Stimulated activated CD8-positive, alpha-beta memory T cell treated with anti-CD3 and anti-CD28 coated beads, Interleukin-7, amount 100 ng/mL, for 4 hours (primary cell): ENCODE results near the gene CRKL.
A peak's percentile ranks its signal among the peaks of the same experiment; 100 is the strongest.

Source experiments
- DNase-seq, 2 donors: peaks; one replicate each; pipeline ENCODE4 v3.0.0-alpha.2; 2020; ENCODE audit warnings: low read depth in 2 of 2

Gene CRKL

DNA sequence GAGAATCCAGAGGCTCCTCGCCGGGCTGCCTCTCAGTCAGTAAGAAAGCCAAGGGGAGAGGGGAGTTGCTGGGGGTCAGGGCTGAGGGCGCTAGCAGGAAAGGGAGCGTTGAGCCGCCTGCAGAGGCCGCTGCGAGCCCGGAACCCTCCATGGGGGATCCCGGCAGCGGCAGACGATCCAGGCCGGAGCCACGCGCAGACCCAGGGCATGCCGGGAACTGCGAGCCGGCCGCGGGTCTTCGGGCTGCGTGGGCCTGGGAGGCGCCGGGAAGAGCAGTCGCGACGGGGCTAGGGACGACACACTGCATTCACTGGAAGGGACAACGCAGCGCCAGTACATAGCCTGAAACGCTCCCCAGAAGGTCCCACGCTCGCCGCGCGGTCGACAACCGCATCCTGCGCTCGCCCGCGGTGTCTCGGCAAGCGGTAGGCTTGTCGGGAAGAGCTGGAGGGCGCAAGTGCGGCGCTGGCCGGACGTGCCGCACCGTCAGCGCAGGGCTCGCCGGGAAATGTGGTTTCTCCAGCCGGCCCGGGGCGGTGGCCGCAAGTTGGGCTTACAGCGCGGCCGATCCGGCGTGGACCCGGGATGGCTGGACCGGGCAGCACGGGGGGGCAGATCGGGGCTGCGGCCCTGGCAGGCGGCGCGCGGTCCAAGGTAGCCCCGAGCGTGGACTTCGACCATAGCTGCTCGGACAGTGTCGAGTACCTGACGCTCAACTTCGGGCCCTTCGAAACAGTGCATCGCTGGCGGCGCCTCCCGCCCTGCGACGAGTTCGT, 64.8 kb downstream of the CRKL start, which contains the start of gene LZTR1:
Gene LZTR1, plus strand, starts transcription at position 511 of the 776 bp plus-strand sequence. Its CDS starts 75 bp downstream, at position 586.
- peak; percentile 30 to 69 for DNase-seq

DNA sequence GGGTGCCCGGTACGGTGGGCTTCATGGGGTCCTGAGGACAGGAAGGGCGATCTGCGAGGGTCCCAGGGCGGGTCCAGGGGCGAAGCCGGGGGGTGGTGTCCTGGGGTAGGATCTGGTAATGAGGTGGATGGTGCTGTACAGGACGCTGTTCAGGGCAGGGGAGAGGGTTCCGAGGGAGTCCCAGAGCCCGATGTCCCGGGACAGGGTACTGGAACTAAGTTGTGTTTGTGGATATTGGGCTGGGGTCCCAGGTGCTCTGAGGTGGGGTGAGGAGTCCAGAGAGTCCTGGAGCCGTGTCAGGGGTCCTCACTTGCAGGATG, 65.3 kb downstream of the CRKL start:
- DNase-seq: no peak

DNA sequence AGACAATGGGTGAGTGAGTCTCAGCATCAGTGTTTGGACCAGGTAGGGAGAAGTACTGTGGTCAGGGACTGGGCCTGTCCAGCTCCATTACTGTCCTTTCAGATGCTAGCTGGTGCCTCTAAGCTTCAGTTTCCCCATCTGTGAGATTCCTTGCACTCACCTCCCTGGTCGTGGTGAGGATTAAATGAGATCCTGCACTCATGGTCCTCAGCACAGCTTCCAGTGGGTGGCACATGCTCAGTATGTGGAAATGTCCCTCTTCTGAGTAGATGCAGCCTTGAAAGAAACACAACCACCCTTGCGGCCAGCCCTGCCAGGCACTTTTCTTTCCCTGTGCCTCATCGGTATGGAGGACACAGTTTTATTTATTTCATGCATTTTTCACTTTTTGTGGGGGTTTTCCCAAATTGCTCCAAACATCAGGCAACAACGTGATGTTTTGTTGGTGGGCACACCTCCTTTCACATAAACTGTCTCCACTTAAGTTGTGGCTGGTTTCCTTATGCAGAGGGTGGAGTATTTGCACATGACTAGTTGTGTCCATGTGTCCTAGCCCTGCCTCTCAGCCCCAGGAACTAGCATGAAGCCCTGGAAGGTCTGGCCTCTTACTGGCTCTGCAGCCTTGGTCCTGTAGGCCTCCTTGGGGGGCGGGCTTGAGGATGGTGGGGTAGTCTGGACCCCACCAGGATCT, 66.0 kb downstream of the CRKL start:
- DNase-seq: no peak

DNA sequence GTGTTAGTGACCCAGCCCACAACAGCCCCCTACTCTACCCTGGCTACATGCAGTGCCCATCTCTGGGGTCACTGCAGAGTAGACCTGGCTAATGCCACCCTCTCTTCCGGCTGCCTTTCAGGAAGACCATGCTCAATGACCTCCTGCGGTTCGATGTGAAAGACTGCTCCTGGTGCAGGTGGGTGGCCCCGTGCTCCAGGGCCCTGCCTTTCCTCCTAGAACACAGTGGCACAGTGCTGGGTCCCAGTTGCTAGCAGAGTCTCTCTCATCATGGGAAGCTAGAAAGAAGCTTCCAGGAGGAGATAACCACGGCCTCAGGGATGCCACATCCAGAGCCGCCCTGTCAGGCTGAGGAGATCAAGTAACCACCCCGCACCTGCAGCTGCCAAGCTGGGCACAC, 68.5 kb downstream of the CRKL start:
- DNase-seq: no peak

DNA sequence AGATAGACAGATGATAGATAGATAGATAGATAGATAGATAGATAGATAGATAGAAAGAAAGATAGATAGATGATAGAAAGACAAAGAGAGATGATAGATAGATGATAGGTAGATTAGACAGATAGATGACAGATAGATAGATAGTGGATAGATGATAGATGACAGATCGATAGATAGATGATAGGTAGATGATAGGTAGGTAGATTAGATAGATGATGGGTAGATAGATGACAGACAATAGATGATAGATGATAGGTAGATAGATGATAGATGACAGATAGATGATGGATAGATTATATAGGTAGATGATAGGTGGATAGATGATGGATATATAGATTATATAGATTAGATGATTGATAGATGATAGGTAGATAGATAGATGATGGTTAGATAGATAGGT, 69.2 kb downstream of the CRKL start:
- no peak for DNase-seq

DNA sequence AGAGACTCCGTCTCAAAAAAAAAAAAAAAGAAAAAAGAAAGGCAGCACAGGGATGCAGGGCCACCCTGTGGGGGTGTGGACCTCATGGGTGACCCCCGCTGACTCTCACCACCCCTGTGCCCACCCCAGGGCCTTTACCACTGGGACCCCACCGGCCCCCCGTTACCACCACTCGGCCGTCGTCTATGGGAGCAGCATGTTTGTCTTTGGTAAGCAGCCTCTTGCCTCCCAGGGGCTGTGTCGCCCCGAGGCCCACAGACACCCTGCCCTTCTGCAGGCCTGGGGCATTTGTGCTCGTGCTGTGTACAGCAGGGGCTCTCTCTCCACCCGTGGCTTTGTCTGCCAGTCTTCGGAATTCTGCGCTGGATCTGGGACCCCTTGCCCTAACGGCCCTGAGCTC, 70.2 kb downstream of the CRKL start:
- DNase-seq: no peak

DNA sequence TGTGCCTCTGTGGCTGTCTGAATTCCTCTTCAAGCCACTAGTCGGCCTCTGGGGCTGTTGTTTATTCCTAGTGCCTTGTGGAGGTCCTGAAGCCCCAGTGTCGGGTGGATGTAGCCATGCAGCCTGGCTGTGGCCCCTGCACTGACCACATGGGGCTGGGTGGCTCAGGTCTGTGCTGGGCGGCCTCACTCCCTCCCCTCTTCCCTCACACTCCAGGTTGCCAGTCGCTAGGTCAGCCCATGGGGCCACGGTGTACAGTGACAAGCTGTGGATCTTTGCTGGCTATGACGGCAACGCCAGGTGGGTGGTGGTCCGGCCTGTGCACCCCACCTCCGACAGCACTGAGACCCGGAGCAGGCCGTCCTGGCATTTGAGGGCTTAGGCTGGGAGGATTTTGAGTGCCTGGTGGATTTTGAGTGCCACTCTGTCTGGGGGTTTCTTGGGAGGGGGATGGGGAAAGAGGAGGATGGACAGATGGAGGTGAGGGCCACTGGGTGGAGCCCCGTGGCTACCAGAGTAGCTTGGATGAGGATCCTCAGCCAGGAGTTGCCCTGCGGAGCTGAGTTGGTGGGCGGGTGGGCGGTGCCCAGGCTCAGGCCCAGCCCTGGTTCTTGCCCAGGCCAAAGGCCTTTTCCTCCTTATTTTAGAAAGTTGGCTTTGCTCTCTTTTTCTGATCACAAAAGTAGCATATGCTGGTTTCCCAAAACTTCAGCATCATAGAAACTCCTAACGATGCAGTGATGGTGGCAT, 71.5 kb downstream of the CRKL start:
- DNase-seq: no peak

DNA sequence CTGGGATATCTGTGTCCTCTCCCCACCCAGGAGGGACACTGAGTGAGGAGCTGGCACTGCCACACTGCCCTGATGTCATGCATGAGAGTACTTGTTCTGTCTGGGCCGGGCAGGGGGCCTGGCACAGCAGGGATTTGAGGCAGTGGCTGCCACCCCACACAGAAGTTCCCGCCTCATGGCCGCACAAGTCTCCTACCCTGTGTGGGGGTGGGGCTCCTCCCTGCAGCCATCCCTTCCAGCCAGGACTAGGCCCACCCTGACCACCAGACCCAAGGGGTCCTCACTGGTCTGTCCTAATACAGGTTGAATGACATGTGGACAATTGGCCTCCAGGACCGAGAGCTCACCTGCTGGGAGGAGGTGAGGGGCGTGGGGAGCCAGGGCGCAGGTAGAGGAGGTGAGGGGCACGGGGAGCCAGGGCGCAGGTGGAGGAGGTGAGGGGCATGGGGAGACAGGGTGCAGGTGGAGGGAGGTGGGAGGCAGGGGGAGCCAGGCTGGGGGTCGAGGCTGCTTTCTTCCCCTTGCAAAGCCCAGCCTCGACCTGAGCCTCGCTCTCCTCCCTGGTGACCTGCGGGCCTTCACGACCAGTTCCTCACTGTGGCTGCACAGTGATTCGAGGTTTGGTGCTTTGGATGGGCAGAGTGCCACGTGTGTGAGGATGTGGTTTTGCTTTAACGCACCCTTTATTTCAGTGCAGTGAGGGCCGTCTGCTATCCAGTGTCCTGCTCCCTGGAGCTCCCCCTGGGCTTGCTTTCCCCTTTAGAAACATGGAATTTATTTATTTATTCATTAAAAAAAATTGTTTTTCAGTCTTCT, 72.3 kb downstream of the CRKL start:
- no peak for DNase-seq

DNA sequence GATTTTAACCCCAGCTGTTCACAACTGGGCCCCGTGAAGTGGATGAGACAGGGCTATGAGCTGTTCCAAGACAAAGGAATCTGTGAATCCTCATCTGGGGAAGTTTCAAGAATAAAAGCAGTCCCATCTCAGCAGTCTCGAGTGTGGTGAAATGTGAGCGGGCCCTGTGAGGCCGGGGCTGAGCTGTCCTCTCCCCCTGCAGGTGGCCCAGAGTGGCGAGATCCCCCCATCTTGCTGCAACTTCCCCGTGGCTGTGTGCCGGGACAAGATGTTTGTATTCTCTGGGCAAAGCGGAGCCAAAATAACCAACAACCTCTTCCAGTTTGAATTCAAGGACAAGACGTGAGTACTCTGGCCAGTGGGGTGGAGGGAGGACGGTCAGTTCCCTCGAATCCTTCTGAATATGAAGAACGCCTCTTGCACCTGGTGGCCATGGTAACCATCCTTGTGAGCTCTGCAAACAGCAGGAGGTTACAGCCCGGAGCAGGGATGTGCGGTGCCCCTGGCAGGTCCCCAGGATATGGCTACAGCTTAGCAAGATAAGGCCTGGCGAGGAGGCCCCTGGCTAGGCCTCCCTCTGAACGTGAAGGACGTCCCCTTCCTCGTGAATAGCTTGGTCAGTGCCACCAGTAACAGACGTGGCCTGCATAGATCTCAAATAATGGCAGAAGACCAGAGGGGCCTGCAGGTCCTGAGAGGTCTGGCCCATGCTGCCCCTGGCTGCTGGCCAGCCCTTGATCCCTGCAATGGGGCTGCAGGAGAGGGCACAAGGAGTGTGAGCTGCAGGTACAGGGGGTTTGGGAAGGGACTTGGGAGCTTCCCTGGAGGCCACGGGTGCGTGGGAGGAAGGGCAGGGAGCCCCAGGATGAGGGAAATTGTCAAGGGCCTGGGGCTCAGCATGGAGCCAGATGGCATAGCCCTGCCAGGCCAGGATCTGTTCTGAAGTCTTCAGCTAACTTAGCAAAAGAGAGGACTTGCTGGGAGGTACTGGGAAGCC, 73.3 kb downstream of the CRKL start:
- DNase-seq: no peak

DNA sequence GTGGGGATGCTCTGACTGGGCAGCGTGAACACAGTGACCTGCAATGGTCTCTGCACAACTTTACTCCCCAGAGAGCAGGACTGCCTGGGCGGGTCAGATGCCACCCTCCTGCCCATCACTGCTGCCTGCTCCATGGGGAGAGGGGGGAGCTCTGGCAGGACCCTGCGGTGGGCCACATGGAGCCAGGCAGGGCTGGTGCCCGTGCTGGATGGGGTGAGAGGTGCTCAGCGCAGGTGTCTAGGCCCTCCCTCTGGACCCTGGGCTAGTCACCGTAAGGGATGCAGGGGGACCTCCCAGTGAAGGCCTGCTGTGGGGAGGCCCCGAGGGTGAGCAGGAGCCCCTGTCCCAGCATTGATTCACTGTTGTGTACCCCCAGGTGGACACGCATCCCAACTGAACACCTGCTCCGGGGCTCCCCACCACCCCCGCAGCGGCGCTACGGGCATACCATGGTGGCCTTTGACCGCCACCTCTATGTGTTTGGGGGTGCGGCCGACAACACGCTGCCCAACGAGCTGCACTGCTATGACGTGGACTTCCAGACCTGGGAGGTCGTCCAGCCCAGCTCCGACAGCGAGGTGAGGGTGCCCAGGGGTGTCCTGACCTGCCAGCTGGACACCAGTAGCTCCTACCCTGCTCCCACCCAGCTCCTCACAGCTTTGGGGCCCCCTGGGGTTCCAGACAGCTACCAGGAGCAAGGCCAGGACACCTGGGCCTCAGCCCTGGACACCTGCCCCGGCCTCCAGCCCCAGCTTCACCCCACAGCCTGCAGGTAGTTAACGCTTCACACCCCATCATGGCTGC, 74.2 kb downstream of the CRKL start:
- DNase-seq: no peak

DNA sequence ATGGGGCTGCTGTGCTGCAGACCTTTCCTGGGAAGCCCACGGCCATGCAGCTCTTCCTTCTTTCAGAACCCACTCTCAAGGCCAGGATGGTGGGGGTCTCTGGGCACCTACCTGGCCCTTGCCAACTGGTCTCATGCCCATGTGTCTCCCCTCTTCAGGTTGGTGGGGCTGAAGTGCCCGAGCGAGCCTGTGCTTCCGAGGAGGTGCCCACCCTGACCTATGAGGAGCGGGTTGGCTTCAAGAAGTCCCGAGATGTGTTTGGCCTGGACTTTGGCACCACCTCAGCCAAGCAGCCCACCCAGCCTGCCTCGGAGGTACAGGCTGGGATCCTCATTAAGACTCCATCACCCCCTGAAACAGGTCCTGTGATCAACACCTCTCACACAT, 74.8 kb downstream of the CRKL start:
- no peak for DNase-seq

DNA sequence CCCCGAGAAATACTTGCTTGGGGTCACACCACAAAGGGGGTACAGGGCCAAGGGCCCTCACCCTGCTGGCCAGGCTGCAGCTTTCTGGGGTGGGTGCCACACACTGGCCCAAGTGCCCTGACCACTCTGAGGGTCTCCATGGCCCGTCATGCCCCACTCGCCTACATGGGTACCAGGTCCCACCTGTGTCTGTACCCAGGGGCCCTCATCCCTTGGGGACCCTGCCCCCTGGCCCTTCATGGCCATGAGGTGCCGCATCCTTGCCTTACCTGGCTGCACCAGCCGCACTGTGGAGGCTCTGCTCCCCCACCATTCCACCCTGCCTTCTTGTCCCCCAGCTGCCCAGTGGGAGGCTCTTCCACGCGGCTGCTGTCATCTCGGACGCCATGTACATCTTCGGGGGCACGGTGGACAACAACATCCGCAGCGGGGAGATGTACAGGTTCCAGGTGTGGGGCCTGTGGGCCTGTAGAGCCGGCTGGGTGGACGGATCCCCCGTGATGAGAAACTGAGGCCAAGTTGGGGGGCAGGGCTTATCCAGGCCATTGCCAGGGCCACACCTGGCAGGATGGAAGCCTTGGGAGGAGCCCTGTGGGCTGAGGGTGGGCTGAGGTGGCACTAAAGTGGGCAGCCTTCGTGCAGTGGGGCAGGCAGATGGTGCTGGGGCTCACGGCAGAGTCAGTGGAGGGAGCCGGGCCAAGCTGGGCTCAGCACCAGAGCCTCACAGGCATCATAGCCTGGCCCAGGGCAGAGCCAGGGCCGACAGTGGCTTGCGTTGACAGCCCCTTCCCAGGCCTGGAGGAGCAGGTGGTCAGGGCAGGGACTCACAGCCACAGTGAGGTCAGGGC, 75.5 kb downstream of the CRKL start:
- no peak for DNase-seq

DNA sequence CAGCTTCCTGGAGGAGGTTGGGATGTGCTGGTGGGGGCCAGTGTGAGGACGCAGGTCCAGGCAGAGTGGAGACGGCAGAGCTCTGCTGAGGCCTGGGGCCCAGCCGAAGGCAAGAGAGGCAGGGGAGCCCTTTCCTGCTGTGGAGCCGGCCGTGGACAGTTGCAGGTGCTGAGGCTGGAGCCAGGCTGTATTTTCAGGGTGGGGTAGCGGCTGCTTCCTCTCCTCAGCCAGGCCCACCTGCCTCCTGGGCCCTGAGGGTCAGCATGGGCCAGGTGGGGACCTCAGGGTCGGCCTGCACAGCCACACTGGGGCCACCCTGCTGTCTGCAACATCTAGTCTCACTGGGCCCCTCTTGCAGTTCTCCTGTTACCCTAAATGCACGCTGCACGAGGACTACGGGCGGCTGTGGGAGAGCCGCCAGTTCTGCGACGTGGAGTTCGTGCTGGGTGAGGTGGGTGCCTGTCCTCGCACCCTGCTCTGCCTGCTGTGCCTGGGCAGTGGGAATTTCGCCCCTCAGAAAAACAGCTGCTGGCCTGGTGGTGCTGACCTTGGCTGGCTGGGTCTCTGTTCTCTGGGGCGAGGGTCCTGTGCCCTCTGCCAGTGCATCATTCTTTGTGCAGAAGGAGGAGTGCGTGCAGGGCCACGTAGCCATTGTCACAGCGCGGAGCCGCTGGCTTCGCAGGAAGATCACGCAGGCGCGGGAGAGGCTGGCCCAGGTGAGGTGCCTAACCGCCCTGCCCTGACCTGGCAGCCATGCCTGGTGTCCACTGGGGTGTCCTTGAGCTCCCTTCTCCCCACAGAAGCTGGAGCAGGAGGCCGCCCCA, 76.3 kb downstream of the CRKL start:
- no peak for DNase-seq

DNA sequence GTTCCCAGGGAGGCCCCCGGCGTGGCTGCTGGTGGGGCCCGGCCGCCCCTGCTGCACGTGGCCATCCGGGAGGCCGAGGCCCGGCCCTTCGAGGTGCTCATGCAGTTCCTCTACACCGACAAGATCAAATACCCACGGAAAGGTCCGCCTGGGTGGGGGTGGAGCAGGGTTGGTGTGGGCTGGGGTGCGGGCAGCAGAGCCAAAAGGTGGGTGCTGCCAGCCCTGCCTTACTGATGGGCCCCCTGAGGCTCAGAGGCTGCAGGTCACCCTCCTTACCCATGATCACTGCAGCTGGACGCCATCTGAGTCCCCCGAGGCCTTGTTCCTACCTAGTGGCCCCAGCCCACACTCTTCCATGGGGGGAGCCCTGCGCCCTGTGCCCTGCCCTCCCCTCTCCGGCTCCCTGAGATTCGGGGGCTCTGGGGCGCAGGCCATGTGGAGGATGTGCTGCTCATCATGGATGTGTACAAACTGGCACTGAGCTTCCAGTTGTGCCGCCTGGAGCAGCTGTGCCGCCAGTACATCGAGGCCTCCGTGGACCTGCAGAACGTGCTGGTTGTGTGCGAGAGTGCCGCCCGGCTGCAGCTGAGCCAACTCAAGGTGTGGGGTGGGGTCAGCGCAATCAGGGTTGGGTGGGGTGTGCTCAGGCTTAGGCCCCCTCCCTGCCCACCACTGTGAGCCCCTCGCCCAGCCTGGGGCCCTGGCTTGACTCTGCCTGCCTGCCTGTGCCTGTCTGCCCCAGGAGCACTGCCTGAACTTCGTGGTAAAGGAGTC, 77.1 kb downstream of the CRKL start:
- no peak for DNase-seq

DNA sequence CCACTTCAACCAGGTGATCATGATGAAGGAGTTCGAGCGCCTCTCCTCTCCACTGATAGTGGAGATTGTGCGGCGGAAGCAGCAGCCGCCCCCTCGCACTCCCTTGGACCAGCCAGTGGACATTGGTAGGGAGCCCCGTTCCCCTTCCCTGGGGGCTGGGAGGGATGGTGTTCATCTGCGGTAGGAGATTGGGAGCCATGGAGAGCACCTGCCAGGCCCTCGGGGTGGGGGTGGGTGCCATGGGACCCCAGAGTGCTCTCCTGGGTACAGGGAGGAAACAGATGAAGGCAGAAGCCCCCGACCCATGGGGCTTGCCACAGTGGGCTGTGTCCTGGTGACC, 77.7 kb downstream of the CRKL start:
- no peak for DNase-seq

DNA sequence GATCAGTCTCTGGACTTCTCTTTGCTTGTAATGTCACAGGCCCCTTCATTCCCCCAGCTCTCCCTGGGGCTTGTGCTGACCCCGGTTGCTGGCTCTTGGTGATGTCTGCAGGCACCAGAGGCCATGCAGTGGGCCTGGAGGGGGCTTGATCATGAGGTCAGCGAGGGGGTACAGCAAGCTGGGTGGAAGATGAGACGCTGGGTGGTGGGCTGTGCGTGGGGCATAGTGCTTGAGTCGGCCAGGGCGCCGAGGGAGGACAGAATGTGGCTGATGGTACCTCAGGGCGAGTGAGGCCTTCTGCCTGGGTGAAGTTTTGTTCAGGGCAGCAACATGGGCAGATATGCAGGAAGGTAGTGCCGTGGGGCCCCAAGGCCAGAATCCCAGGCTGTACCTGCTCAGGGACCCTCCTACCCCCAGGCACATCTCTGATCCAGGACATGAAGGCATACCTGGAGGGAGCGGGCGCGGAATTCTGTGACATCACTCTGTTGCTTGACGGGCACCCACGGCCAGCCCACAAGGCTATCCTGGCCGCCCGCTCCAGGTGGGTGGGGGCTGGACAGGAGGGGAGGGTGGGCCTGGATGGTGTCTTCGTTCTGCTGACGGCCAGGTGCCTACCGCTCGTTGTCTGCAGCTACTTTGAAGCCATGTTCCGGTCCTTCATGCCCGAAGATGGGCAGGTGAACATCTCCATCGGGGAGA, 78.3 kb downstream of the CRKL start:
- DNase-seq: no peak

DNA sequence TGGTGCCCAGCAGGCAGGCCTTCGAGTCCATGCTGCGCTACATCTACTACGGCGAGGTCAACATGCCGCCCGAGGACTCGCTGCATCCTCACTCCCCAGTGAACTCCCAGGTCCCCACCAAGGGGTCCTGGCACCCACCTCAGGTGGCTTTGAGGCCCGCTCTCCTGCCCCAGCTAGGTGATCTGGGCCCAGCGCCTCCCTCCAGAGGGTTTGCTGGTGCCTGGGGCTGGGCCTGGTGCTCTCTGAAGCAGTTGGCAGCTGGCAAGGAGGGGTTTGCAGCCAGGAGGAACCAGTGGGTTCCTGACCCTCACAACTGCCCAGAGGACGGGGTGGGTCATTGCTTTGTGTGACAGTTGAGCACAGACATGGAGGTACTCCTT, 78.8 kb downstream of the CRKL start:
- DNase-seq: no peak
